ENCODE measurements around the gene EXOC6.

- no peak for TF ChIP-seq GATA2 (IDR thresholded peaks at IDR 0.05; ENCODE audit: low read depth, low read length)
- no peak for TF ChIP-seq GATA3 (IDR thresholded peaks at IDR 0.05; ENCODE audit: low read depth, low read length)
Observed at GRCh38 chr10:92867235-92867634, 18.9 kb downstream of the EXOC6 start.
